Upper lobe of left lung (tissue), 6 donors: Measurements from ENCODE around the gene PSMC3. TPM values are rescaled to one million over a fixed set of nuclear protein-coding genes. Genes with fewer than 3 reads are reported as not detected.

Experiments
- ATAC-seq, 2 donors: fragments of 200-7000 bp; cut with Tn5 transposase; one replicate each; pipeline ENCODE4 v1.9.1; 2022; ENCODE audit warnings: mild to moderate bottlenecking in 2 of 2, moderate library complexity in 2 of 2; ENCODE audit not compliant: low FRiP score in 2 of 2
- DNase-seq, 2 donors: peaks; one replicate each; pipeline ENCODE4 v3.0.0-alpha.2; 2019 to 2020
- H3K27ac ChIP-seq, 4 donors: fragments of 200-600 bp; sonication (generic); one replicate each; pipeline ENCODE4 v1.5.1; 2016 to 2019
- H3K27me3 ChIP-seq, 4 donors: fragments of 200-600 bp; sonication (generic); one replicate each; pipeline ENCODE4 v1.5.1; 2017 to 2019
- H3K36me3 ChIP-seq, 4 donors: fragments of 200-600 bp; sonication (generic); one replicate each; pipeline ENCODE4 v1.5.1; 2016 to 2019
- H3K4me1 ChIP-seq, 4 donors: fragments of 200-600 bp; sonication (generic); one replicate each; pipeline ENCODE4 v1.5.1; 2018 to 2019
- H3K4me3 ChIP-seq, 4 donors: fragments of 200-600 bp; sonication (generic); one replicate each; pipeline ENCODE4 v1.5.1; 2017 to 2019; ENCODE audit warnings: mild to moderate bottlenecking in 2 of 4, moderate library complexity in 1 of 4
- H3K9me3 ChIP-seq, 4 donors: fragments of 200-600 bp; sonication (generic); one replicate each; pipeline ENCODE4 v1.5.1; 2018 to 2019
- CTCF ChIP-seq, 6 experiments: fragments of 450-650 bp in 4 of 6; fragments of 200-600 bp in 2 of 6; sonication (generic) in 2 of 6; IDR thresholded peaks; one replicate each; pipeline ENCODE4 v1.5.1; 2016 to 2019; ENCODE audit warnings: antibody characterized with exemption in 6 of 6
- EP300 ChIP-seq, 4 donors: sonication (generic); formaldehyde crosslinking; IDR thresholded peaks; one replicate each; pipeline ENCODE4 v1.5.1; 2017; ENCODE audit warnings: antibody characterized with exemption in 4 of 4, control low read depth in 2 of 4
- POLR2A ChIP-seq, 4 donors: fragments of 450-650 bp; IDR thresholded peaks; one replicate each; pipeline ENCODE4 v1.5.1; 2016 to 2017; ENCODE audit warnings: antibody characterized with exemption in 4 of 4, mild to moderate bottlenecking in 2 of 4
- POLR2AphosphoS5 ChIP-seq, 2 donors: sonication (generic); formaldehyde crosslinking; IDR thresholded peaks; one replicate each; pipeline ENCODE4 v1.5.1; 2017; ENCODE audit warnings: antibody characterized with exemption in 2 of 2
- WGBS, 2 donors: methylation state at CpG; one replicate each; pipeline ENCODE4 v1.1.5; 2017 to 2018; 5-methylcytosine and 5-hydroxymethylcytosine counted together
- total RNA-seq, 6 donors: library from RNA; depleted of rRNA in 4 of 6; stranded (reverse); fragments of >200 nt in 4 of 6; gene quantifications; one replicate each; pipeline versions ENCODE4 v1.1.0 to v1.2.1, GENCODE V29; 2016 to 2021
- donor health status: DM: no; HTN: no; CAD: no; lungs with moderate emphysema.
- donor health status: DM: no; HTN: yes; CAD: no; lungs with severe emphysema.

PSMC3 gene
- total RNA-seq, 6 donors from 2014 or later: 70.1 to 116 (median 99.8) TPM

DNA sequence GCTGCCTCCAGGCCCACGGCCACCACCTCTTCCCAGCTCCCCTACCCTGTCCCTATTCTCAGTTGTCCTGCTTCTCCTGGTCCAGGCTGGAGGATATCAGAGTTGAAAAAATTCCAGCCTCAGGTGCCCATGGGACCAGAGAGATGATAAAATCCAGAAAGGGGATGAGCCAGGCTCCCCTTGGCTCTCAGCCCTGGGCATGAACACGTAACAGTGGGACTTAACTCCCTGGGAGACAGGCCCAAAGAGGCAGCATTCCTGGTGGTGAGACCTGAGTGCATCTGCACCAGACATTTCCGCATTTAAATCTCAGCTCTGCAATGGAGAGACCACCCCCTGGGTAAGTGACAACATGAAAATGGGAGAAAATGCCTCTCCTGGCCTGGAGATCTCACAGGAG lies 28.2 kb downstream of the PSMC3 start:
- no peak for ATAC-seq
- Histone ChIP-seq H3K4me3 (no peak overlapping the region), H3K4me1 (peaks cover 34 to 50% (median 40%) of the 10 kb centered on the region in 4 donors), H3K9me3 (no peaks in the 10 kb centered on the region), H3K36me3 (no peaks in the 10 kb centered on the region), H3K27me3 (no peaks in the 10 kb centered on the region), H3K27ac (no peak overlapping the region)
- TF ChIP-seq POLR2AphosphoS5 (IDR thresholded peaks at IDR 0.05) (no peak), POLR2A (IDR thresholded peaks at IDR 0.05) (no peak), EP300 (IDR thresholded peaks at IDR 0.05) (no peak), CTCF (IDR thresholded peaks at IDR 0.05) (no peak)
- no peak for DNase-seq
- 95 to 100% methylated on average over 3 of the region's 3 CpGs for whole genome bisulfite sequencing, 2 donors

DNA sequence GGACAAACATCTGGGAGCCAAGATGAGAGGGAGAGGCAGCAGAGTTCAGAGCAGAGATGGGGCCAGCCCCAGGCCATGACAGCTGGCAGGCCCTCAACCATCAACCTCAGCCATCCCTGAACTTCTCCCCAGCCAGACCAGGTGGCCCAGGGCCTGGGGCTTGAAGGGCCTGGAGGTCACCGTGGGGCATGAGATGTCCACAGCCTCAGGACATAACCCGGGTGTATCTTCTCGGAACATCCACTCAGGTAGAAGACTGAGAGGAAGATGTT lies 30.3 kb downstream of the PSMC3 start:
- WGBS, 2 donors: 93% methylated on average over 3 of the region's 3 CpGs
- no peaks in the 10 kb centered on the region for H3K36me3 ChIP-seq
- ATAC-seq (no peak), DNase-seq (no peak)
- no peaks in the 10 kb centered on the region for H3K9me3 ChIP-seq
- no peak overlapping the region for H3K4me3 ChIP-seq
- peak overlapping the region; percentile 94 to 97 (median 95) for H3K27ac ChIP-seq
- peaks cover 32 to 53% (median 43%) of the 10 kb centered on the region in 4 donors for H3K4me1 ChIP-seq
- no peak for TF ChIP-seq CTCF (IDR thresholded peaks at IDR 0.05)
- no peak for TF ChIP-seq EP300 (IDR thresholded peaks at IDR 0.05)
- TF ChIP-seq POLR2AphosphoS5 (IDR thresholded peaks at IDR 0.05): no peak
- TF ChIP-seq POLR2A (IDR thresholded peaks at IDR 0.05): no peak
- no peaks in the 10 kb centered on the region for H3K27me3 ChIP-seq

- peak overlapping the region; percentile 94 to 97 (median 95) for H3K27ac ChIP-seq
- 50 to 67% methylated on average over 6 to 25 of the region's 25 CpGs for WGBS, 2 donors
- ATAC-seq (no peak), DNase-seq (peak in 1 of 2 donors; percentile 85)
- H3K4me3 ChIP-seq: peak overlapping the region in 2 of 4 donors; percentile 16 to 30
- H3K36me3 ChIP-seq: no peaks in the 10 kb centered on the region
- H3K9me3 ChIP-seq: no peaks in the 10 kb centered on the region
- TF ChIP-seq POLR2AphosphoS5 (IDR thresholded peaks at IDR 0.05) (no peak), POLR2A (IDR thresholded peaks at IDR 0.05) (peak in 1 of 4 donors; percentile 1)
- no peaks in the 10 kb centered on the region for H3K27me3 ChIP-seq
- H3K4me1 ChIP-seq: peaks cover 27 to 47% (median 40%) of the 10 kb centered on the region in 4 donors
Measured at GRCh38 chr11:47395223-47396048, 30.8 kb downstream of the PSMC3 start.

- DNase-seq (peak; percentile 83 to 89), ATAC-seq (peak; percentile 66 to 75)
- H3K27me3 ChIP-seq: no peaks in the 10 kb centered on the region
- no peaks in the 10 kb centered on the region for H3K36me3 ChIP-seq
- peak overlapping the region; percentile 94 to 97 (median 95) for H3K27ac ChIP-seq
- TF ChIP-seq POLR2A (IDR thresholded peaks at IDR 0.05): peak in 2 of 4 donors; percentile 27 to 80
- TF ChIP-seq POLR2AphosphoS5 (IDR thresholded peaks at IDR 0.05): peak; percentile 52 to 75
- peak in 1 of 4 donors; percentile 52 for TF ChIP-seq EP300 (IDR thresholded peaks at IDR 0.05)
- peak in 1 of 6 experiments; percentile 7 for TF ChIP-seq CTCF (IDR thresholded peaks at IDR 0.05)
- no peaks in the 10 kb centered on the region for H3K9me3 ChIP-seq
- 58 to 59% methylated on average over 16 to 38 of the region's 39 CpGs for WGBS, 2 donors
- peaks cover 21 to 45% (median 39%) of the 10 kb centered on the region in 4 donors for H3K4me1 ChIP-seq
- H3K4me3 ChIP-seq: peak overlapping the region in 2 of 4 donors; percentile 16 to 30
Measured at GRCh38 chr11:47394322-47395222, 31.7 kb downstream of the PSMC3 start.

- peak; percentile 47 to 56 for DNase-seq
- Histone ChIP-seq H3K27me3 (no peaks in the 10 kb centered on the region), H3K4me3 (peak overlapping the region in 1 of 4 donors; percentile 30), H3K27ac (peak overlapping the region; percentile 94 to 97 (median 95)), H3K9me3 (no peaks in the 10 kb centered on the region), H3K36me3 (no peaks in the 10 kb centered on the region), H3K4me1 (peaks cover 20 to 43% (median 39%) of the 10 kb centered on the region in 4 donors)
- no peak for TF ChIP-seq POLR2AphosphoS5 (IDR thresholded peaks at IDR 0.05)
- no peak for TF ChIP-seq EP300 (IDR thresholded peaks at IDR 0.05)
- no peak for TF ChIP-seq POLR2A (IDR thresholded peaks at IDR 0.05)
- no peak for TF ChIP-seq CTCF (IDR thresholded peaks at IDR 0.05)
- WGBS, 2 donors: 67 to 90% methylated on average over 3 to 9 of the region's 9 CpGs
- ATAC-seq: peak; percentile 35 to 44
Measured at GRCh38 chr11:47394050-47394321, 32.3 kb downstream of the PSMC3 start.
